ENCODE results near the gene IGLON5.

DNA sequence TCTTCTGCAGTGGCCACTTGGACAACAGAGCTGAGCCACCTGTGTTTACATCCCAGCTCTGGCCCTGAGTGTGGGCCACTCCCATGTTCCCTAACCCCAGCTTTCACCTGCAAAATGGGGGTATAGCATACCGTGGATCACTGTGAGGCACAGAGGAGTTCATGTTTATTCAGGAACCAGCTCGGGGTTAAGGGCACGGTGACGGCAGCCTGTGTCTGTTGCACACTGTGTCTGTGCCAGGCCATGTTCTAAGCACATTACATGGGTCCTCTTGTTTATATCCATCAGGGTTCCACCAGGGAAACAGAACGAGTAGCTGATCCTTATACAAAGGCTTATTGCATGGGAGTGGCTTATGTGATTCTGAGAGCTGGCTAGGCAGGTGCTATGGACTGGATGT, 14.0 kb upstream of the IGLON5 start:
- TF ChIP-seq POLR2A (IDR thresholded peaks at IDR 0.05; ENCODE audit: borderline replicate concordance, extremely low read depth, insufficient read depth, insufficient read length) (no peak), CTCF (IDR thresholded peaks at IDR 0.05 in 2 of 3, conservative IDR thresholded peaks at IDR 0.05 in 1 of 3; ENCODE audit: borderline replicate concordance in 1 of 3, insufficient read depth in 1 of 3, low read depth in 2 of 3, low read length in 2 of 3) (no peak), ZNF274 (IDR thresholded peaks at IDR 0.05; ENCODE audit: low read depth, low read length) (no peak), EZH2 (IDR thresholded peaks at IDR 0.05) (no peak), POLR2AphosphoS5 (IDR thresholded peaks at IDR 0.05; ENCODE audit: low read depth, low read length) (no peak)
- TF ChIP-seq, protein P1, sequence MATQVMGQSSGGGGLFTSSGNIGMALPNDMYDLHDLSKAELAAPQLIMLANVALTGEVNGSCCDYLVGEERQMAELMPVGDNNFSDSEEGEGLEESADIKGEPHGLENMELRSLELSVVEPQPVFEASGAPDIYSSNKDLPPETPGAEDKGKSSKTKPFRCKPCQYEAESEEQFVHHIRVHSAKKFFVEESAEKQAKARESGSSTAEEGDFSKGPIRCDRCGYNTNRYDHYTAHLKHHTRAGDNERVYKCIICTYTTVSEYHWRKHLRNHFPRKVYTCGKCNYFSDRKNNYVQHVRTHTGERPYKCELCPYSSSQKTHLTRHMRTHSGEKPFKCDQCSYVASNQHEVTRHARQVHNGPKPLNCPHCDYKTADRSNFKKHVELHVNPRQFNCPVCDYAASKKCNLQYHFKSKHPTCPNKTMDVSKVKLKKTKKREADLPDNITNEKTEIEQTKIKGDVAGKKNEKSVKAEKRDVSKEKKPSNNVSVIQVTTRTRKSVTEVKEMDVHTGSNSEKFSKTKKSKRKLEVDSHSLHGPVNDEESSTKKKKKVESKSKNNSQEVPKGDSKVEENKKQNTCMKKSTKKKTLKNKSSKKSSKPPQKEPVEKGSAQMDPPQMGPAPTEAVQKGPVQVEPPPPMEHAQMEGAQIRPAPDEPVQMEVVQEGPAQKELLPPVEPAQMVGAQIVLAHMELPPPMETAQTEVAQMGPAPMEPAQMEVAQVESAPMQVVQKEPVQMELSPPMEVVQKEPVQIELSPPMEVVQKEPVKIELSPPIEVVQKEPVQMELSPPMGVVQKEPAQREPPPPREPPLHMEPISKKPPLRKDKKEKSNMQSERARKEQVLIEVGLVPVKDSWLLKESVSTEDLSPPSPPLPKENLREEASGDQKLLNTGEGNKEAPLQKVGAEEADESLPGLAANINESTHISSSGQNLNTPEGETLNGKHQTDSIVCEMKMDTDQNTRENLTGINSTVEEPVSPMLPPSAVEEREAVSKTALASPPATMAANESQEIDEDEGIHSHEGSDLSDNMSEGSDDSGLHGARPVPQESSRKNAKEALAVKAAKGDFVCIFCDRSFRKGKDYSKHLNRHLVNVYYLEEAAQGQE (IDR thresholded peaks at IDR 0.05; ENCODE audit: low read depth) = no peak
